ENCODE measurements around the gene MIPOL1. TPM values are rescaled to one million over a fixed set of nuclear protein-coding genes. Genes with fewer than 3 reads are reported as not detected.

Gene MIPOL1
- total and polyA plus RNA-seq, 2 of the 13 experiments (the other 11 are each of a cell fraction or from before 2014, with no cell fraction given) = 8.6 to 34.2 TPM

GRCh38 chr14:37329189-37330001 lies 131.7 kb downstream of the MIPOL1 start (continued):
- TF ChIP-seq, protein P1, sequence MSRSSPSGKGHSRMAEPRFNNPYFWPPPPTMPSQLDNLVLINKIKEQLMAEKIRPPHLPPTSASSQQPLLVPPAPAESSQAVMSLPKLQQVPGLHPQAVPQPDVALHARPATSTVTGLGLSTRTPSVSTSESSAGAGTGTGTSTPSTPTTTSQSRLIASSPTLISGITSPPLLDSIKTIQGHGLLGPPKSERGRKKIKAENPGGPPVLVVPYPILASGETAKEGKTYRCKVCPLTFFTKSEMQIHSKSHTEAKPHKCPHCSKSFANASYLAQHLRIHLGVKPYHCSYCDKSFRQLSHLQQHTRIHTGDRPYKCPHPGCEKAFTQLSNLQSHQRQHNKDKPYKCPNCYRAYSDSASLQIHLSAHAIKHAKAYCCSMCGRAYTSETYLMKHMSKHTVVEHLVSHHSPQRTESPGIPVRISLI (CRISPR knock-in tag; IDR thresholded peaks at IDR 0.05; ENCODE audit: borderline replicate concordance) = peak; percentile 90
- no peak for TF ChIP-seq NFE2 (CRISPR knock-in tag; IDR thresholded peaks at IDR 0.05)
- 0 out of 2 replicates have a peak, but pooled peaks have one; percentile 32 for TF ChIP-seq ZNF800 (CRISPR knock-in tag; IDR thresholded peaks at IDR 0.05)
- TF ChIP-seq ATRX (CRISPR knock-in tag; IDR thresholded peaks at IDR 0.05; ENCODE audit: borderline replicate concordance) = no peak
- no peak for TF ChIP-seq CCAR2 (optimal IDR thresholded peaks at IDR 0.05; ENCODE audit: low read depth, low read length)
- TF ChIP-seq, protein P2, sequence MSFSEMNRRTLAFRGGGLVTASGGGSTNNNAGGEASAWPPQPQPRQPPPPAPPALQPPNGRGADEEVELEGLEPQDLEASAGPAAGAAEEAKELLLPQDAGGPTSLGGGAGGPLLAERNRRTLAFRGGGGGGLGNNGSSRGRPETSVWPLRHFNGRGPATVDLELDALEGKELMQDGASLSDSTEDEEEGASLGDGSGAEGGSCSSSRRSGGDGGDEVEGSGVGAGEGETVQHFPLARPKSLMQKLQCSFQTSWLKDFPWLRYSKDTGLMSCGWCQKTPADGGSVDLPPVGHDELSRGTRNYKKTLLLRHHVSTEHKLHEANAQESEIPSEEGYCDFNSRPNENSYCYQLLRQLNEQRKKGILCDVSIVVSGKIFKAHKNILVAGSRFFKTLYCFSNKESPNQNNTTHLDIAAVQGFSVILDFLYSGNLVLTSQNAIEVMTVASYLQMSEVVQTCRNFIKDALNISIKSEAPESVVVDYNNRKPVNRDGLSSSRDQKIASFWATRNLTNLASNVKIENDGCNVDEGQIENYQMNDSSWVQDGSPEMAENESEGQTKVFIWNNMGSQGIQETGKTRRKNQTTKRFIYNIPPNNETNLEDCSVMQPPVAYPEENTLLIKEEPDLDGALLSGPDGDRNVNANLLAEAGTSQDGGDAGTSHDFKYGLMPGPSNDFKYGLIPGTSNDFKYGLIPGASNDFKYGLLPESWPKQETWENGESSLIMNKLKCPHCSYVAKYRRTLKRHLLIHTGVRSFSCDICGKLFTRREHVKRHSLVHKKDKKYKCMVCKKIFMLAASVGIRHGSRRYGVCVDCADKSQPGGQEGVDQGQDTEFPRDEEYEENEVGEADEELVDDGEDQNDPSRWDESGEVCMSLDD (CRISPR knock-in tag; IDR thresholded peaks at IDR 0.05; ENCODE audit: borderline replicate concordance) = peak; percentile 68; the same call in 1 of the 2 replicates
- TF ChIP-seq ZNF264 (CRISPR knock-in tag; IDR thresholded peaks at IDR 0.05) = peak; percentile 78; the same call in 1 of the 2 replicates
- no peak for TF ChIP-seq MTF2 (CRISPR knock-in tag; IDR thresholded peaks at IDR 0.05; ENCODE audit: borderline replicate concordance)
- TF ChIP-seq, protein P3, sequence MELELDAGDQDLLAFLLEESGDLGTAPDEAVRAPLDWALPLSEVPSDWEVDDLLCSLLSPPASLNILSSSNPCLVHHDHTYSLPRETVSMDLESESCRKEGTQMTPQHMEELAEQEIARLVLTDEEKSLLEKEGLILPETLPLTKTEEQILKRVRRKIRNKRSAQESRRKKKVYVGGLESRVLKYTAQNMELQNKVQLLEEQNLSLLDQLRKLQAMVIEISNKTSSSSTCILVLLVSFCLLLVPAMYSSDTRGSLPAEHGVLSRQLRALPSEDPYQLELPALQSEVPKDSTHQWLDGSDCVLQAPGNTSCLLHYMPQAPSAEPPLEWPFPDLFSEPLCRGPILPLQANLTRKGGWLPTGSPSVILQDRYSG (CRISPR knock-in tag; IDR thresholded peaks at IDR 0.05) = peak; percentile 86; the same call in 1 of the 2 replicates
- TF ChIP-seq, protein P4, sequence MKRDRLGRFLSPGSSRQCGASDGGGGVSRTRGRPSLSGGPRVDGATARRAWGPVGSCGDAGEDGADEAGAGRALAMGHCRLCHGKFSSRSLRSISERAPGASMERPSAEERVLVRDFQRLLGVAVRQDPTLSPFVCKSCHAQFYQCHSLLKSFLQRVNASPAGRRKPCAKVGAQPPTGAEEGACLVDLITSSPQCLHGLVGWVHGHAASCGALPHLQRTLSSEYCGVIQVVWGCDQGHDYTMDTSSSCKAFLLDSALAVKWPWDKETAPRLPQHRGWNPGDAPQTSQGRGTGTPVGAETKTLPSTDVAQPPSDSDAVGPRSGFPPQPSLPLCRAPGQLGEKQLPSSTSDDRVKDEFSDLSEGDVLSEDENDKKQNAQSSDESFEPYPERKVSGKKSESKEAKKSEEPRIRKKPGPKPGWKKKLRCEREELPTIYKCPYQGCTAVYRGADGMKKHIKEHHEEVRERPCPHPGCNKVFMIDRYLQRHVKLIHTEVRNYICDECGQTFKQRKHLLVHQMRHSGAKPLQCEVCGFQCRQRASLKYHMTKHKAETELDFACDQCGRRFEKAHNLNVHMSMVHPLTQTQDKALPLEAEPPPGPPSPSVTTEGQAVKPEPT (CRISPR knock-in tag; IDR thresholded peaks at IDR 0.05; ENCODE audit: low read depth) = no peak
- TF ChIP-seq SP1 (IDR thresholded peaks at IDR 0.05) = no peak
- no peak for TF ChIP-seq SP1 (CRISPR knock-in tag; IDR thresholded peaks at IDR 0.05)
- peak; percentile 72; the same call in 1 of the 2 replicates for TF ChIP-seq ZKSCAN8 (CRISPR knock-in tag; IDR thresholded peaks at IDR 0.05; ENCODE audit: borderline replicate concordance)
- TF ChIP-seq, protein P5, sequence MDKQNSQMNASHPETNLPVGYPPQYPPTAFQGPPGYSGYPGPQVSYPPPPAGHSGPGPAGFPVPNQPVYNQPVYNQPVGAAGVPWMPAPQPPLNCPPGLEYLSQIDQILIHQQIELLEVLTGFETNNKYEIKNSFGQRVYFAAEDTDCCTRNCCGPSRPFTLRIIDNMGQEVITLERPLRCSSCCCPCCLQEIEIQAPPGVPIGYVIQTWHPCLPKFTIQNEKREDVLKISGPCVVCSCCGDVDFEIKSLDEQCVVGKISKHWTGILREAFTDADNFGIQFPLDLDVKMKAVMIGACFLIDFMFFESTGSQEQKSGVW (CRISPR knock-in tag; IDR thresholded peaks at IDR 0.05; ENCODE audit: borderline replicate concordance) = no peak
- TF ChIP-seq, protein P6, sequence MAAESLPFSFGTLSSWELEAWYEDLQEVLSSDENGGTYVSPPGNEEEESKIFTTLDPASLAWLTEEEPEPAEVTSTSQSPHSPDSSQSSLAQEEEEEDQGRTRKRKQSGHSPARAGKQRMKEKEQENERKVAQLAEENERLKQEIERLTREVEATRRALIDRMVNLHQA (CRISPR knock-in tag; IDR thresholded peaks at IDR 0.05) = peak; percentile 17; the same call in 1 of the 2 replicates
- no peak for TF ChIP-seq ZNF33A (CRISPR knock-in tag; IDR thresholded peaks at IDR 0.05; ENCODE audit: borderline replicate concordance)
